Stimulated activated CD4-positive, alpha-beta T cell treated with anti-CD3 and anti-CD28 coated beads, Interleukin-15, amount 100 ng/mL, for 1 hour (primary cell): Measurements from ENCODE around the gene FAM110D.

Experiments
- DNase-seq, 2 donors: peaks; one replicate each; pipeline ENCODE4 v3.0.0-alpha.2; 2020; ENCODE audit warnings: low read depth in 1 of 2, low spot score in 1 of 2

FAM110D gene

GRCh38 chr1:26158908-26159742 lies at the start of gene FAM110D:
Gene FAM110D, plus strand, starts transcription at chr1:26159079. Its CDS starts 2,213 bp downstream, at chr1:26161292.
- DNase-seq = no peak

- no peak for DNase-seq
Observed at GRCh38 chr1:26109229-26110164, 49.4 kb upstream of the FAM110D start.

GRCh38 chr1:26110731-26111529 lies 47.9 kb upstream of the FAM110D start:
- DNase-seq = peak; percentile 53 to 57

GRCh38 chr1:26111530-26112406 lies 47.1 kb upstream of the FAM110D start, which contains the start of gene PDIK1L:
Gene PDIK1L, plus strand, starts transcription at chr1:26111824. Its CDS starts 2,485 bp downstream, at chr1:26114309.
- DNase-seq = peak; percentile 94 to 95

GRCh38 chr1:26112407-26112775 lies 46.5 kb upstream of the FAM110D start:
- DNase-seq = no peak

- no peak for DNase-seq
Observed at GRCh38 chr1:26114165-26114927, 44.5 kb upstream of the FAM110D start.

GRCh38 chr1:26119892-26120608 lies 38.8 kb upstream of the FAM110D start:
- DNase-seq = no peak

GRCh38 chr1:26121854-26122773 lies 36.8 kb upstream of the FAM110D start:
- DNase-seq = no peak

- no peak for DNase-seq
Observed at GRCh38 chr1:26122988-26123973, 35.6 kb upstream of the FAM110D start.

- DNase-seq = no peak
Observed at GRCh38 chr1:26124418-26125331, 34.2 kb upstream of the FAM110D start.

GRCh38 chr1:26125382-26125781 lies 33.5 kb upstream of the FAM110D start:
- DNase-seq = no peak

GRCh38 chr1:26125946-26126320 lies 32.9 kb upstream of the FAM110D start:
- DNase-seq = no peak

- DNase-seq = peak in 1 of 2 donors; percentile 21
Observed at GRCh38 chr1:26126321-26127084, 32.4 kb upstream of the FAM110D start.
